K562 (cell line): ENCODE measurements around the gene PON2. TPM values are rescaled to one million over a fixed set of nuclear protein-coding genes. Genes with fewer than 3 reads are reported as not detected.

Experiments
- ATAC-seq: fragments of 200-7000 bp; cut with Tn5 transposase; 3 replicates; pipeline ENCODE4 v1.9.1; 2020; ENCODE audit warnings: moderate library complexity
- BruUV-seq: library from RNA; stranded (reverse); fragments of 400-500 nt; replicated peaks from 2 replicates; lab custom pipeline; 2021; lab: Mats Ljungman, UMichigan
- CTCF ChIA-PET: fragments of 300-600 bp; formaldehyde crosslinking; extraction: SDS; loops from one replicate; lab custom pipeline; 2021; ENCODE audit warnings: low intra/inter-chr PET ratio; lab: Yijun Ruan, JAX
- POLR2A ChIA-PET: fragments of 300-600, 350-650 bp; sonication (Branson Sonifier 250); formaldehyde crosslinking; extraction: SDS; loops from one replicate; lab custom pipeline; 2021; ENCODE audit warnings: antibody characterized with exemption, inconsistent platforms; lab: Yijun Ruan, JAX
- DNase-seq, 4 experiments: peaks; one replicate each; pipeline versions ENCODE4 v3.0.0 to v3.0.0-alpha.2; 2011 to 2018; ENCODE audit warnings: low spot score in 3 of 4, mixed read lengths in 3 of 4; ENCODE audit errors: extremely low read depth in 1 of 4
- FAIRE-seq: peaks from 2 replicates; lab custom pipeline; 2011; peaks lifted over from hg19 to GRCh38; lab: Jason Lieb, UNC
- H2AFZ ChIP-seq: 2 replicates; pipeline ENCODE4 v1.6.0; 2011; ENCODE audit warnings: low read depth, low read length, control low read depth, inconsistent platforms
- H3K27ac ChIP-seq: fragments of 200-600 bp; 3 replicates; pipeline ENCODE4 v1.8.0; 2011; ENCODE audit warnings: low read depth, mild to moderate bottlenecking, control low read depth, inconsistent platforms, low read length, moderate library complexity, mixed read lengths; ENCODE audit errors: extremely low read depth
- H3K27me3 ChIP-seq, 2 experiments: fragments of 300-600 bp in 1 of 2; 2 replicates in 1 of 2; 3 replicates in 1 of 2; pipeline versions ENCODE4 v1.6.0 to v1.8.0; 2011; ENCODE audit warnings: inconsistent platforms in 2 of 2, low read length in 2 of 2, mild to moderate bottlenecking in 1 of 2, mixed read lengths in 1 of 2, moderate library complexity in 1 of 2; ENCODE audit not compliant: control insufficient read depth in 2 of 2, insufficient read depth in 2 of 2
- H3K36me3 ChIP-seq: fragments of 300-600 bp; 3 replicates; pipeline ENCODE4 v1.8.0; 2011; ENCODE audit warnings: mild to moderate bottlenecking, low read length, inconsistent platforms; ENCODE audit not compliant: control insufficient read depth, insufficient read depth
- H3K4me1 ChIP-seq, 2 experiments: fragments of 200-600 bp in 1 of 2; replicated peaks in 1 of 2; 2 replicates in 1 of 2; 3 replicates in 1 of 2; pipeline versions ENCODE4 v1.5.1 to v1.8.0; 2011; ENCODE audit warnings: inconsistent platforms in 2 of 2, low read length in 2 of 2, mild to moderate bottlenecking in 1 of 2, mixed read lengths in 1 of 2, moderate library complexity in 1 of 2; ENCODE audit not compliant: control insufficient read depth in 2 of 2, insufficient read depth in 2 of 2
- H3K4me2 ChIP-seq: 2 replicates; pipeline ENCODE4 v1.6.1; 2011; ENCODE audit warnings: low read length, control low read depth, inconsistent platforms, mixed read lengths; ENCODE audit not compliant: insufficient read depth
- H3K4me3 ChIP-seq: fragments of 200-600 bp; sonication (generic), shearing (Covaris generic); 2 replicates; pipeline ENCODE4 v1.5.1; 2016; ENCODE audit warnings: control low read depth, inconsistent platforms
- H3K79me2 ChIP-seq: fragments of 200-600 bp; 3 replicates; pipeline ENCODE4 v1.8.0; 2011; ENCODE audit warnings: low read length, inconsistent platforms; ENCODE audit not compliant: control insufficient read depth, insufficient read depth
- H3K9ac ChIP-seq, 2 experiments: 2 replicates each; pipeline versions ENCODE4 v1.6.0 to v1.6.1; 2011; ENCODE audit warnings: low read depth in 2 of 2, low read length in 2 of 2, control low read depth in 1 of 2, inconsistent platforms in 1 of 2, mild to moderate bottlenecking in 1 of 2, mixed read lengths in 1 of 2; ENCODE audit not compliant: insufficient read depth in 1 of 2
- H3K9me1 ChIP-seq: one replicate; pipeline ENCODE4 v1.6.0; 2011; ENCODE audit warnings: inconsistent platforms, mild to moderate bottlenecking, low read length, moderate library complexity; ENCODE audit not compliant: control insufficient read depth, insufficient read depth
- H3K9me3 ChIP-seq: replicated peaks from 2 replicates; pipeline ENCODE4 v1.5.1; 2011; ENCODE audit warnings: low read depth, low read length, inconsistent platforms; ENCODE audit not compliant: control insufficient read depth, insufficient read depth
- H4K20me1 ChIP-seq: replicated peaks from 2 replicates; pipeline ENCODE4 v1.6.1; 2011; ENCODE audit warnings: low read length, inconsistent platforms, mixed read lengths; ENCODE audit not compliant: control insufficient read depth, insufficient read depth
- BACH1 ChIP-seq: fragments of 200-800 bp; sonication (Bioruptor generic); IDR thresholded peaks from 2 replicates; pipeline ENCODE4 v1.6.1; 2016; ENCODE audit warnings: missing genetic modification characterization, missing compliant biosample characterization
- CBFA2T3 ChIP-seq: fragments of 450-650 bp; IDR thresholded peaks from 2 replicates; pipeline ENCODE4 v1.6.1; 2017
- GATA2 ChIP-seq: sonication (generic); formaldehyde crosslinking; IDR thresholded peaks from 2 replicates; pipeline ENCODE4 v1.4.0; 2020; ENCODE audit warnings: mild to moderate bottlenecking, missing genetic modification reagents
- HMG20A ChIP-seq: fragments of 450-650 bp; formaldehyde crosslinking; conservative IDR thresholded peaks from 2 replicates; pipeline ENCODE4 v1.4.0; 2020; ENCODE audit warnings: mild to moderate bottlenecking, mixed read lengths
- MIER1 ChIP-seq: fragments of 450-650 bp; IDR thresholded peaks from 2 replicates; pipeline ENCODE4 v1.6.1; 2016; ENCODE audit warnings: antibody characterized with exemption, mild to moderate bottlenecking, low read depth
- RFX7 ChIP-seq: fragments of 250-450 bp; sonication (Bioruptor Pico); IDR thresholded peaks from 2 replicates; pipeline ENCODE4 v1.5.1; 2021; ENCODE audit warnings: mild to moderate bottlenecking
- SIRT6 ChIP-seq: IDR thresholded peaks from one replicate; pipeline ENCODE4 v1.6.1; 2012; ENCODE audit warnings: low read depth, mild to moderate bottlenecking, control low read depth, inconsistent platforms, low read length, moderate library complexity
- SMAD3 ChIP-seq: fragments of 450-650 bp; formaldehyde crosslinking; conservative IDR thresholded peaks from 2 replicates; pipeline ENCODE4 v1.4.0; 2020; ENCODE audit warnings: mild to moderate bottlenecking
- TCF7 ChIP-seq: sonication (generic); IDR thresholded peaks from 2 replicates; pipeline ENCODE4 v1.6.1; 2016; ENCODE audit warnings: antibody characterized with exemption, borderline replicate concordance
- TEAD2 ChIP-seq: fragments of 450-650 bp; IDR thresholded peaks from 2 replicates; pipeline ENCODE4 v1.6.1; 2016; ENCODE audit warnings: missing genetic modification characterization, control low read depth, missing compliant biosample characterization
- ZNF134 ChIP-seq: fragments of 250-450 bp; sonication (Bioruptor Pico); conservative IDR thresholded peaks from 2 replicates; pipeline ENCODE4 v1.4.0; 2020
- ZNF174 ChIP-seq: fragments of 250-450 bp; sonication (Bioruptor Pico); IDR thresholded peaks from 2 replicates; pipeline ENCODE4 v1.4.0; 2020; ENCODE audit warnings: mild to moderate bottlenecking
- ZNF507 ChIP-seq: conservative IDR thresholded peaks from 2 replicates; pipeline ENCODE4 v1.6.1; 2017; ENCODE audit warnings: missing genetic modification characterization, missing compliant biosample characterization
- ZNF668 ChIP-seq: fragments of 250-450 bp; sonication (Bioruptor Pico); IDR thresholded peaks from 2 replicates; pipeline ENCODE4 v1.8.0; 2022; ENCODE audit warnings: mild to moderate bottlenecking, inconsistent platforms
- ZNF696 ChIP-seq: fragments of 250-450 bp; sonication (Bioruptor Pico); conservative IDR thresholded peaks from 2 replicates; pipeline ENCODE4 v1.4.0; 2020; ENCODE audit warnings: mild to moderate bottlenecking, moderate library complexity
- WGBS: fragments of 100-300 bp; shearing (Covaris generic); methylation state at CpG from one replicate; pipeline ENCODE4 v1.1.6; 2016; ENCODE audit warnings: low coverage, mixed read lengths; ENCODE audit not compliant: insufficient coverage; ENCODE audit errors: missing lambda C conversion rate; 5-methylcytosine and 5-hydroxymethylcytosine counted together
- in situ Hi-C: fragments of 300-500 bp; cut with MboI; formaldehyde crosslinking; loops from 4 replicates; pipeline ENCODE4 v1.15.0; 2018; ENCODE audit warnings: inconsistent platforms, mixed read lengths
- intact Hi-C: fragments of 100-400 bp; cut with micrococcal nuclease; formaldehyde crosslinking; loops from 2 replicates; pipeline ENCODE4 v1.14.2; 2022
- polyA plus RNA-seq, 8 experiments: library from polyadenylated mRNA; depleted of rRNA in 4 of 8; stranded (reverse) in 5 of 8; unstranded in 3 of 8; fragments of >200 nt; fragmentation: Nextera tagmentation in 2 of 8; fragmentation: Illumina TruSeq in 1 of 8; extraction: Ambion mirVana in 2 of 8; extraction: Trizol in 1 of 8; gene quantifications; 2 replicates each; pipeline versions ENCODE4 v1.2.1 to v1.2.3, GENCODE V29; 2011 to 2014; ENCODE audit warnings: inconsistent platforms in 1 of 8, missing spikeins in 1 of 8
- total RNA-seq, 7 experiments: library from RNA; depleted of rRNA in 6 of 7; stranded (reverse); fragments of >200 nt in 6 of 7; fragmentation: Illumina TruSeq in 2 of 7; extraction: Trizol in 2 of 7; gene quantifications; 2 replicates each; pipeline versions ENCODE4 v1.2.1 to v1.2.3, GENCODE V29; 2011 to 2021; ENCODE audit warnings: low replicate concordance in 1 of 7
- TF ChIP-seq, protein P1 (sequence below): IDR thresholded peaks from 3 replicates; pipeline ENCODE4 v1.6.1; 2011; ENCODE audit warnings: borderline replicate concordance, mild to moderate bottlenecking, moderate library complexity; ENCODE audit not compliant: insufficient read length; ENCODE audit errors: extremely low read depth
- TF ChIP-seq, protein P2 (sequence below): fragments of 450-650 bp; IDR thresholded peaks from 2 replicates; pipeline ENCODE4 v1.6.1; 2016; ENCODE audit warnings: low read depth, mild to moderate bottlenecking, moderate library complexity
- TF ChIP-seq, protein P3 (sequence below): fragments of 200-800 bp; sonication (Bioruptor generic); IDR thresholded peaks from 2 replicates; pipeline ENCODE4 v1.6.1; 2017; ENCODE audit warnings: missing genetic modification characterization, missing compliant biosample characterization

PON2 gene
- total and polyA plus RNA-seq, 9 of the 15 experiments (the other 6 are each of a cell fraction or from before 2014, with no cell fraction given): 8.5 to 30.1 (median 21.9) TPM

DNA sequence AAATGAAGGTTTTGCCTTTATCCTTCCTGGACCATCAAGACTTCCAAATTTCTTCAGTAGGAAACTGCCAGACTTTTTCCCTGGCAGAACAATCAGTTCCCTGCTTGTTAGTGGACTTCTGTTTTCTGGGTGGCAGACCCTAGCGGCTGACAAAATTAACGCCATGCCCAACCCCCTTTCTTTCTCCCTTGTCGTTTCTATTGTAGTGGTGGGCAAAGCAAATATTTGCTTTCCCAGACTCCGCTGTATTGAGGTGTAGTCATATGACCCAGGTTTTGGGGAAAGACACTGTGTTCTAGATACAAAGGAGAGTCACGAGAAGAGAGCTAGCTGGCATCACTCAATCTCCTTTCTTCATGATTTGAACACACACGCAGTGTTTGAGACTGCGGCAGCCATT lies 7.7 kb downstream of the PON2 start:
- ChIA-PET CTCF (no interaction called here), POLR2A (no interaction called here)
- H3K27me3 ChIP-seq: no peaks in the 10 kb centered on the region
- H3K79me2 ChIP-seq: peaks cover 2% of the 10 kb centered on the region; the same call in 1 of the 3 replicates
- no peak for DNase-seq
- H3K9ac ChIP-seq: no peak overlapping the region
- no peaks in the 10 kb centered on the region for H3K4me1 ChIP-seq
- no peaks in the 10 kb centered on the region for H3K9me3 ChIP-seq
- H2AFZ ChIP-seq: no peak overlapping the region
- 77% methylated on average over 7 of the region's 7 CpGs for WGBS
- intact Hi-C loops: no loop called here
- H3K4me3 ChIP-seq: no peak overlapping the region
- no peak for TF ChIP-seq TCF7
- TF ChIP-seq, protein P1, sequence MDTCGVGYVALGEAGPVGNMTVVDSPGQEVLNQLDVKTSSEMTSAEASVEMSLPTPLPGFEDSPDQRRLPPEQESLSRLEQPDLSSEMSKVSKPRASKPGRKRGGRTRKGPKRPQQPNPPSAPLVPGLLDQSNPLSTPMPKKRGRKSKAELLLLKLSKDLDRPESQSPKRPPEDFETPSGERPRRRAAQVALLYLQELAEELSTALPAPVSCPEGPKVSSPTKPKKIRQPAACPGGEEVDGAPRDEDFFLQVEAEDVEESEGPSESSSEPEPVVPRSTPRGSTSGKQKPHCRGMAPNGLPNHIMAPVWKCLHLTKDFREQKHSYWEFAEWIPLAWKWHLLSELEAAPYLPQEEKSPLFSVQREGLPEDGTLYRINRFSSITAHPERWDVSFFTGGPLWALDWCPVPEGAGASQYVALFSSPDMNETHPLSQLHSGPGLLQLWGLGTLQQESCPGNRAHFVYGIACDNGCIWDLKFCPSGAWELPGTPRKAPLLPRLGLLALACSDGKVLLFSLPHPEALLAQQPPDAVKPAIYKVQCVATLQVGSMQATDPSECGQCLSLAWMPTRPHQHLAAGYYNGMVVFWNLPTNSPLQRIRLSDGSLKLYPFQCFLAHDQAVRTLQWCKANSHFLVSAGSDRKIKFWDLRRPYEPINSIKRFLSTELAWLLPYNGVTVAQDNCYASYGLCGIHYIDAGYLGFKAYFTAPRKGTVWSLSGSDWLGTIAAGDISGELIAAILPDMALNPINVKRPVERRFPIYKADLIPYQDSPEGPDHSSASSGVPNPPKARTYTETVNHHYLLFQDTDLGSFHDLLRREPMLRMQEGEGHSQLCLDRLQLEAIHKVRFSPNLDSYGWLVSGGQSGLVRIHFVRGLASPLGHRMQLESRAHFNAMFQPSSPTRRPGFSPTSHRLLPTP: no peak
- TF ChIP-seq SIRT6: no peak
- TF ChIP-seq MIER1: no peak
- TF ChIP-seq TEAD2 (tag): no peak
- no peak for TF ChIP-seq ZNF507
- TF ChIP-seq ZNF134 (CRISPR knock-in tag): no peak
- no peak for TF ChIP-seq BACH1 (tag)
- TF ChIP-seq, protein P2, sequence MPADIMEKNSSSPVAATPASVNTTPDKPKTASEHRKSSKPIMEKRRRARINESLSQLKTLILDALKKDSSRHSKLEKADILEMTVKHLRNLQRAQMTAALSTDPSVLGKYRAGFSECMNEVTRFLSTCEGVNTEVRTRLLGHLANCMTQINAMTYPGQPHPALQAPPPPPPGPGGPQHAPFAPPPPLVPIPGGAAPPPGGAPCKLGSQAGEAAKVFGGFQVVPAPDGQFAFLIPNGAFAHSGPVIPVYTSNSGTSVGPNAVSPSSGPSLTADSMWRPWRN: no peak
- TF ChIP-seq ZNF668 (CRISPR knock-in tag): no peak
- no peak for TF ChIP-seq GATA2
- TF ChIP-seq RFX7 (CRISPR knock-in tag): no peak
- TF ChIP-seq, protein P3, sequence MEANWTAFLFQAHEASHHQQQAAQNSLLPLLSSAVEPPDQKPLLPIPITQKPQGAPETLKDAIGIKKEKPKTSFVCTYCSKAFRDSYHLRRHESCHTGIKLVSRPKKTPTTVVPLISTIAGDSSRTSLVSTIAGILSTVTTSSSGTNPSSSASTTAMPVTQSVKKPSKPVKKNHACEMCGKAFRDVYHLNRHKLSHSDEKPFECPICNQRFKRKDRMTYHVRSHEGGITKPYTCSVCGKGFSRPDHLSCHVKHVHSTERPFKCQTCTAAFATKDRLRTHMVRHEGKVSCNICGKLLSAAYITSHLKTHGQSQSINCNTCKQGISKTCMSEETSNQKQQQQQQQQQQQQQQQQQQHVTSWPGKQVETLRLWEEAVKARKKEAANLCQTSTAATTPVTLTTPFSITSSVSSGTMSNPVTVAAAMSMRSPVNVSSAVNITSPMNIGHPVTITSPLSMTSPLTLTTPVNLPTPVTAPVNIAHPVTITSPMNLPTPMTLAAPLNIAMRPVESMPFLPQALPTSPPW: no peak
- no peak for TF ChIP-seq HMG20A (CRISPR knock-in tag)
- TF ChIP-seq ZNF696 (CRISPR knock-in tag): no peak
- TF ChIP-seq CBFA2T3: no peak
- TF ChIP-seq ZNF174: no peak
- no peak for TF ChIP-seq SMAD3 (CRISPR knock-in tag)
- no peaks in the 10 kb centered on the region for H3K9me1 ChIP-seq
- no peak for FAIRE-seq
- no peak overlapping the region for H3K27ac ChIP-seq
- no peak overlapping the region for H3K4me2 ChIP-seq
- no peak for ATAC-seq
- no TSS peak for BruUV-seq
- in situ Hi-C loops: no loop called here
- H4K20me1 ChIP-seq: no peaks in the 10 kb centered on the region
- peaks cover 8% of the 10 kb centered on the region; the same call in 1 of the 3 replicates for H3K36me3 ChIP-seq
